K562 (cell line): ENCODE results near the gene CNNM3. TPM values are rescaled to one million over a fixed set of nuclear protein-coding genes. Genes with fewer than 3 reads are reported as not detected.

ENCODE experiments used
- ATAC-seq: fragments of 200-7000 bp; cut with Tn5 transposase; 3 replicates; pipeline ENCODE4 v1.9.1; 2020; ENCODE audit warnings: moderate library complexity
- BruUV-seq: library from RNA; stranded (reverse); fragments of 400-500 nt; replicated peaks from 2 replicates; lab custom pipeline; 2021; lab: Mats Ljungman, UMichigan
- CTCF ChIA-PET: fragments of 300-600 bp; formaldehyde crosslinking; extraction: SDS; loops from one replicate; lab custom pipeline; 2021; ENCODE audit warnings: low intra/inter-chr PET ratio; lab: Yijun Ruan, JAX
- POLR2A ChIA-PET: fragments of 300-600, 350-650 bp; sonication (Branson Sonifier 250); formaldehyde crosslinking; extraction: SDS; loops from one replicate; lab custom pipeline; 2021; ENCODE audit warnings: antibody characterized with exemption, inconsistent platforms; lab: Yijun Ruan, JAX
- DNase-seq, 4 experiments: peaks; one replicate each; pipeline versions ENCODE4 v3.0.0 to v3.0.0-alpha.2; 2011 to 2018; ENCODE audit warnings: low spot score in 3 of 4, mixed read lengths in 3 of 4; ENCODE audit errors: extremely low read depth in 1 of 4
- FAIRE-seq: peaks from 2 replicates; lab custom pipeline; 2011; peaks lifted over from hg19 to GRCh38; lab: Jason Lieb, UNC
- H2AFZ ChIP-seq: 2 replicates; pipeline ENCODE4 v1.6.0; 2011; ENCODE audit warnings: low read depth, low read length, control low read depth, inconsistent platforms
- H3K27ac ChIP-seq: fragments of 200-600 bp; 3 replicates; pipeline ENCODE4 v1.8.0; 2011; ENCODE audit warnings: low read depth, mild to moderate bottlenecking, control low read depth, inconsistent platforms, low read length, moderate library complexity, mixed read lengths; ENCODE audit errors: extremely low read depth
- H3K27me3 ChIP-seq, 2 experiments: fragments of 300-600 bp in 1 of 2; 2 replicates in 1 of 2; 3 replicates in 1 of 2; pipeline versions ENCODE4 v1.6.0 to v1.8.0; 2011; ENCODE audit warnings: inconsistent platforms in 2 of 2, low read length in 2 of 2, mild to moderate bottlenecking in 1 of 2, mixed read lengths in 1 of 2, moderate library complexity in 1 of 2; ENCODE audit not compliant: control insufficient read depth in 2 of 2, insufficient read depth in 2 of 2
- H3K36me3 ChIP-seq: fragments of 300-600 bp; 3 replicates; pipeline ENCODE4 v1.8.0; 2011; ENCODE audit warnings: mild to moderate bottlenecking, low read length, inconsistent platforms; ENCODE audit not compliant: control insufficient read depth, insufficient read depth
- H3K4me1 ChIP-seq, 2 experiments: fragments of 200-600 bp in 1 of 2; replicated peaks in 1 of 2; 2 replicates in 1 of 2; 3 replicates in 1 of 2; pipeline versions ENCODE4 v1.5.1 to v1.8.0; 2011; ENCODE audit warnings: inconsistent platforms in 2 of 2, low read length in 2 of 2, mild to moderate bottlenecking in 1 of 2, mixed read lengths in 1 of 2, moderate library complexity in 1 of 2; ENCODE audit not compliant: control insufficient read depth in 2 of 2, insufficient read depth in 2 of 2
- H3K4me2 ChIP-seq: 2 replicates; pipeline ENCODE4 v1.6.1; 2011; ENCODE audit warnings: low read length, control low read depth, inconsistent platforms, mixed read lengths; ENCODE audit not compliant: insufficient read depth
- H3K4me3 ChIP-seq: fragments of 200-600 bp; sonication (generic), shearing (Covaris generic); 2 replicates; pipeline ENCODE4 v1.5.1; 2016; ENCODE audit warnings: control low read depth, inconsistent platforms
- H3K79me2 ChIP-seq: fragments of 200-600 bp; 3 replicates; pipeline ENCODE4 v1.8.0; 2011; ENCODE audit warnings: low read length, inconsistent platforms; ENCODE audit not compliant: control insufficient read depth, insufficient read depth
- H3K9ac ChIP-seq, 2 experiments: 2 replicates each; pipeline versions ENCODE4 v1.6.0 to v1.6.1; 2011; ENCODE audit warnings: low read depth in 2 of 2, low read length in 2 of 2, control low read depth in 1 of 2, inconsistent platforms in 1 of 2, mild to moderate bottlenecking in 1 of 2, mixed read lengths in 1 of 2; ENCODE audit not compliant: insufficient read depth in 1 of 2
- H3K9me1 ChIP-seq: one replicate; pipeline ENCODE4 v1.6.0; 2011; ENCODE audit warnings: inconsistent platforms, mild to moderate bottlenecking, low read length, moderate library complexity; ENCODE audit not compliant: control insufficient read depth, insufficient read depth
- H3K9me3 ChIP-seq: replicated peaks from 2 replicates; pipeline ENCODE4 v1.5.1; 2011; ENCODE audit warnings: low read depth, low read length, inconsistent platforms; ENCODE audit not compliant: control insufficient read depth, insufficient read depth
- H4K20me1 ChIP-seq: replicated peaks from 2 replicates; pipeline ENCODE4 v1.6.1; 2011; ENCODE audit warnings: low read length, inconsistent platforms, mixed read lengths; ENCODE audit not compliant: control insufficient read depth, insufficient read depth
- EHMT2 ChIP-seq: fragments of 450-650 bp; IDR thresholded peaks from 2 replicates; pipeline ENCODE4 v1.6.1; 2018; ENCODE audit warnings: antibody characterized with exemption
- ESRRA ChIP-seq: fragments of 450-650 bp; IDR thresholded peaks from 2 replicates; pipeline ENCODE4 v1.6.1; 2014; ENCODE audit warnings: low read depth, mild to moderate bottlenecking, moderate library complexity, borderline replicate concordance
- FOXK1 ChIP-seq: sonication (generic); formaldehyde crosslinking; IDR thresholded peaks from 2 replicates; pipeline ENCODE4 v1.8.0; 2022; ENCODE audit warnings: missing genetic modification reagents, mild to moderate bottlenecking, borderline replicate concordance
- HDAC3 ChIP-seq: fragments of 450-650 bp; IDR thresholded peaks from 2 replicates; pipeline ENCODE4 v1.6.1; 2018; ENCODE audit warnings: borderline replicate concordance, mild to moderate bottlenecking, moderate library complexity; ENCODE audit not compliant: partially characterized antibody
- KHSRP ChIP-seq: fragments of 450-650 bp; IDR thresholded peaks from 2 replicates; pipeline ENCODE4 v1.6.1; 2017
- NR1H2 ChIP-seq: sonication (generic); formaldehyde crosslinking; IDR thresholded peaks from 2 replicates; pipeline ENCODE4 v1.4.0; 2020; ENCODE audit warnings: mild to moderate bottlenecking, missing genetic modification reagents
- PURB ChIP-seq: sonication (generic); formaldehyde crosslinking; IDR thresholded peaks from 2 replicates; pipeline ENCODE4 v1.9.0; 2021; ENCODE audit warnings: low read depth, mild to moderate bottlenecking, missing genetic modification reagents
- RBM25 ChIP-seq: fragments of 200-400 bp; formaldehyde crosslinking; IDR thresholded peaks from 2 replicates; pipeline ENCODE4 v1.6.1; 2018; ENCODE audit warnings: low read length, low read depth, moderate library complexity; ENCODE audit not compliant: severe bottlenecking
- TEAD4 ChIP-seq, 2 experiments: sonication (generic) in 1 of 2; formaldehyde crosslinking in 1 of 2; IDR thresholded peaks; 2 replicates each; pipeline versions ENCODE4 v1.6.1 to v1.8.0; 2012 to 2022; ENCODE audit warnings: borderline replicate concordance in 1 of 2, inconsistent platforms in 1 of 2, low read length in 1 of 2, mild to moderate bottlenecking in 1 of 2, missing genetic modification reagents in 1 of 2
- ZNF3 ChIP-seq: fragments of 250-450 bp; sonication (Bioruptor Pico); IDR thresholded peaks from 2 replicates; pipeline ENCODE4 v1.5.0; 2021; ENCODE audit warnings: mild to moderate bottlenecking, moderate library complexity
- WGBS: fragments of 100-300 bp; shearing (Covaris generic); methylation state at CpG from one replicate; pipeline ENCODE4 v1.1.6; 2016; ENCODE audit warnings: low coverage, mixed read lengths; ENCODE audit not compliant: insufficient coverage; ENCODE audit errors: missing lambda C conversion rate; 5-methylcytosine and 5-hydroxymethylcytosine counted together
- in situ Hi-C: fragments of 300-500 bp; cut with MboI; formaldehyde crosslinking; loops from 4 replicates; pipeline ENCODE4 v1.15.0; 2018; ENCODE audit warnings: inconsistent platforms, mixed read lengths
- intact Hi-C: fragments of 100-400 bp; cut with micrococcal nuclease; formaldehyde crosslinking; loops from 2 replicates; pipeline ENCODE4 v1.14.2; 2022
- polyA plus RNA-seq, 8 experiments: library from polyadenylated mRNA; depleted of rRNA in 4 of 8; stranded (reverse) in 5 of 8; unstranded in 3 of 8; fragments of >200 nt; fragmentation: Nextera tagmentation in 2 of 8; fragmentation: Illumina TruSeq in 1 of 8; extraction: Ambion mirVana in 2 of 8; extraction: Trizol in 1 of 8; gene quantifications; 2 replicates each; pipeline versions ENCODE4 v1.2.1 to v1.2.3, GENCODE V29; 2011 to 2014; ENCODE audit warnings: inconsistent platforms in 1 of 8, missing spikeins in 1 of 8
- total RNA-seq, 7 experiments: library from RNA; depleted of rRNA in 6 of 7; stranded (reverse); fragments of >200 nt in 6 of 7; fragmentation: Illumina TruSeq in 2 of 7; extraction: Trizol in 2 of 7; gene quantifications; 2 replicates each; pipeline versions ENCODE4 v1.2.1 to v1.2.3, GENCODE V29; 2011 to 2021; ENCODE audit warnings: low replicate concordance in 1 of 7
- TF ChIP-seq, protein P1 (sequence below): fragments of 250-450 bp; sonication (Bioruptor Pico); IDR thresholded peaks from 2 replicates; pipeline ENCODE4 v1.4.0; 2020; ENCODE audit warnings: mild to moderate bottlenecking, moderate library complexity, borderline replicate concordance
- TF ChIP-seq, protein P2 (sequence below): sonication (generic); formaldehyde crosslinking; IDR thresholded peaks from 2 replicates; pipeline ENCODE4 v1.4.0; 2020; ENCODE audit warnings: mild to moderate bottlenecking, missing genetic modification reagents
- TF ChIP-seq, protein P3 (sequence below): sonication (generic); formaldehyde crosslinking; IDR thresholded peaks from 2 replicates; pipeline ENCODE4 v1.5.0; 2020; ENCODE audit warnings: missing genetic modification reagents
- TF ChIP-seq, protein P4 (sequence below), 3 experiments: IDR thresholded peaks in 2 of 3; conservative IDR thresholded peaks in 1 of 3; 2 replicates each; pipeline ENCODE4 v1.5.1; 2011 to 2012; ENCODE audit warnings: low read length in 3 of 3, mild to moderate bottlenecking in 3 of 3, control low read depth in 2 of 3, improper control_type of control experiment in 1 of 3, inconsistent platforms in 1 of 3, low read depth in 1 of 3, mixed read lengths in 1 of 3, moderate library complexity in 1 of 3; ENCODE audit not compliant: insufficient read depth in 2 of 3

The CNNM3 gene
- total and polyA plus RNA-seq, 9 of the 15 experiments (the other 6 are each of a cell fraction or from before 2014, with no cell fraction given), result 1.4 to 16.9 (median 6.5) TPM

GRCh38 chr2:96817882-96818281 lies 1.8 kb downstream of the CNNM3 start:
- ChIA-PET POLR2A (interaction anchor here (2.3 kb wide), 1 partner anchor 8 kb away, joined by 8 read pairs; no protein-coding TSS in a partner anchor), CTCF (no interaction called here)
- Histone ChIP-seq H3K79me2 (peaks cover 48% of the 10 kb centered on the region), H3K9me3 (no peaks in the 10 kb centered on the region), H3K4me3 (peak overlapping the region; percentile 80; the same call in 1 of the 2 replicates), H3K27me3 (no peaks in the 10 kb centered on the region), H3K9ac (no peak overlapping the region), H3K4me1 (peaks cover 34 to 49% of the 10 kb centered on the region in 2 experiments), H2AFZ (no peak overlapping the region), H3K27ac (no peak overlapping the region; the same call in 2 of the 3 replicates), H3K36me3 (peaks cover 30% of the 10 kb centered on the region), H4K20me1 (peaks cover 41% of the 10 kb centered on the region), H3K4me2 (peak overlapping the region; percentile 90), H3K9me1 (peaks cover 21% of the 10 kb centered on the region)
- intact Hi-C loops (loop anchor here (5.0 kb wide), 1 partner anchor 56 kb away; the partner anchor contains the start of gene CNNM4), in situ Hi-C loops (no loop called here)
- FAIRE-seq, result peak; percentile 69
- no TSS peak for BruUV-seq
- DNase-seq, result peak in 2 of 4 experiments; percentile 26 to 61
- 2% methylated on average over 8 of the region's 8 CpGs for WGBS
- ATAC-seq, result no peak
- TF ChIP-seq HDAC3 (no peak), FOXK1 (CRISPR knock-in tag) (no peak), ESRRA (no peak), NR1H2 (CRISPR knock-in tag) (no peak), TEAD4 (IDR thresholded peaks at IDR 0.05; ENCODE audit: low read length) (peak; percentile 33), TEAD4 (CRISPR knock-in tag; IDR thresholded peaks at IDR 0.05; ENCODE audit: borderline replicate concordance) (no peak), ZNF3 (CRISPR knock-in tag) (no peak), EHMT2 (no peak), PURB (CRISPR knock-in tag) (no peak), KHSRP (no peak), RBM25 (no peak)
- TF ChIP-seq, protein P1, sequence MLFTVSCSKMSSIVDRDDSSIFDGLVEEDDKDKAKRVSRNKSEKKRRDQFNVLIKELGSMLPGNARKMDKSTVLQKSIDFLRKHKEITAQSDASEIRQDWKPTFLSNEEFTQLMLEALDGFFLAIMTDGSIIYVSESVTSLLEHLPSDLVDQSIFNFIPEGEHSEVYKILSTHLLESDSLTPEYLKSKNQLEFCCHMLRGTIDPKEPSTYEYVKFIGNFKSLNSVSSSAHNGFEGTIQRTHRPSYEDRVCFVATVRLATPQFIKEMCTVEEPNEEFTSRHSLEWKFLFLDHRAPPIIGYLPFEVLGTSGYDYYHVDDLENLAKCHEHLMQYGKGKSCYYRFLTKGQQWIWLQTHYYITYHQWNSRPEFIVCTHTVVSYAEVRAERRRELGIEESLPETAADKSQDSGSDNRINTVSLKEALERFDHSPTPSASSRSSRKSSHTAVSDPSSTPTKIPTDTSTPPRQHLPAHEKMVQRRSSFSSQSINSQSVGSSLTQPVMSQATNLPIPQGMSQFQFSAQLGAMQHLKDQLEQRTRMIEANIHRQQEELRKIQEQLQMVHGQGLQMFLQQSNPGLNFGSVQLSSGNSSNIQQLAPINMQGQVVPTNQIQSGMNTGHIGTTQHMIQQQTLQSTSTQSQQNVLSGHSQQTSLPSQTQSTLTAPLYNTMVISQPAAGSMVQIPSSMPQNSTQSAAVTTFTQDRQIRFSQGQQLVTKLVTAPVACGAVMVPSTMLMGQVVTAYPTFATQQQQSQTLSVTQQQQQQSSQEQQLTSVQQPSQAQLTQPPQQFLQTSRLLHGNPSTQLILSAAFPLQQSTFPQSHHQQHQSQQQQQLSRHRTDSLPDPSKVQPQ (CRISPR knock-in tag), result no peak
- TF ChIP-seq, protein P2, sequence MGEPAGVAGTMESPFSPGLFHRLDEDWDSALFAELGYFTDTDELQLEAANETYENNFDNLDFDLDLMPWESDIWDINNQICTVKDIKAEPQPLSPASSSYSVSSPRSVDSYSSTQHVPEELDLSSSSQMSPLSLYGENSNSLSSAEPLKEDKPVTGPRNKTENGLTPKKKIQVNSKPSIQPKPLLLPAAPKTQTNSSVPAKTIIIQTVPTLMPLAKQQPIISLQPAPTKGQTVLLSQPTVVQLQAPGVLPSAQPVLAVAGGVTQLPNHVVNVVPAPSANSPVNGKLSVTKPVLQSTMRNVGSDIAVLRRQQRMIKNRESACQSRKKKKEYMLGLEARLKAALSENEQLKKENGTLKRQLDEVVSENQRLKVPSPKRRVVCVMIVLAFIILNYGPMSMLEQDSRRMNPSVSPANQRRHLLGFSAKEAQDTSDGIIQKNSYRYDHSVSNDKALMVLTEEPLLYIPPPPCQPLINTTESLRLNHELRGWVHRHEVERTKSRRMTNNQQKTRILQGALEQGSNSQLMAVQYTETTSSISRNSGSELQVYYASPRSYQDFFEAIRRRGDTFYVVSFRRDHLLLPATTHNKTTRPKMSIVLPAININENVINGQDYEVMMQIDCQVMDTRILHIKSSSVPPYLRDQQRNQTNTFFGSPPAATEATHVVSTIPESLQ (CRISPR knock-in tag), result no peak
- TF ChIP-seq, protein P3, sequence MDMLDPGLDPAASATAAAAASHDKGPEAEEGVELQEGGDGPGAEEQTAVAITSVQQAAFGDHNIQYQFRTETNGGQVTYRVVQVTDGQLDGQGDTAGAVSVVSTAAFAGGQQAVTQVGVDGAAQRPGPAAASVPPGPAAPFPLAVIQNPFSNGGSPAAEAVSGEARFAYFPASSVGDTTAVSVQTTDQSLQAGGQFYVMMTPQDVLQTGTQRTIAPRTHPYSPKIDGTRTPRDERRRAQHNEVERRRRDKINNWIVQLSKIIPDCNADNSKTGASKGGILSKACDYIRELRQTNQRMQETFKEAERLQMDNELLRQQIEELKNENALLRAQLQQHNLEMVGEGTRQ, result no peak
- TF ChIP-seq, protein P4, sequence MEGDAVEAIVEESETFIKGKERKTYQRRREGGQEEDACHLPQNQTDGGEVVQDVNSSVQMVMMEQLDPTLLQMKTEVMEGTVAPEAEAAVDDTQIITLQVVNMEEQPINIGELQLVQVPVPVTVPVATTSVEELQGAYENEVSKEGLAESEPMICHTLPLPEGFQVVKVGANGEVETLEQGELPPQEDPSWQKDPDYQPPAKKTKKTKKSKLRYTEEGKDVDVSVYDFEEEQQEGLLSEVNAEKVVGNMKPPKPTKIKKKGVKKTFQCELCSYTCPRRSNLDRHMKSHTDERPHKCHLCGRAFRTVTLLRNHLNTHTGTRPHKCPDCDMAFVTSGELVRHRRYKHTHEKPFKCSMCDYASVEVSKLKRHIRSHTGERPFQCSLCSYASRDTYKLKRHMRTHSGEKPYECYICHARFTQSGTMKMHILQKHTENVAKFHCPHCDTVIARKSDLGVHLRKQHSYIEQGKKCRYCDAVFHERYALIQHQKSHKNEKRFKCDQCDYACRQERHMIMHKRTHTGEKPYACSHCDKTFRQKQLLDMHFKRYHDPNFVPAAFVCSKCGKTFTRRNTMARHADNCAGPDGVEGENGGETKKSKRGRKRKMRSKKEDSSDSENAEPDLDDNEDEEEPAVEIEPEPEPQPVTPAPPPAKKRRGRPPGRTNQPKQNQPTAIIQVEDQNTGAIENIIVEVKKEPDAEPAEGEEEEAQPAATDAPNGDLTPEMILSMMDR (IDR thresholded peaks at IDR 0.05 in 2 of 3, conservative IDR thresholded peaks at IDR 0.05 in 1 of 3; ENCODE audit: insufficient read depth in 2 of 3, low read depth in 1 of 3, low read length in 3 of 3), result no peak
